ENCODE data around the gene NAIP.
"Not testable (repeated sequence)": the region's sequence is repeated elsewhere in the genome, so short reads cannot be mapped to it uniquely, and the experiment has no call there.

The NAIP gene

DNA sequence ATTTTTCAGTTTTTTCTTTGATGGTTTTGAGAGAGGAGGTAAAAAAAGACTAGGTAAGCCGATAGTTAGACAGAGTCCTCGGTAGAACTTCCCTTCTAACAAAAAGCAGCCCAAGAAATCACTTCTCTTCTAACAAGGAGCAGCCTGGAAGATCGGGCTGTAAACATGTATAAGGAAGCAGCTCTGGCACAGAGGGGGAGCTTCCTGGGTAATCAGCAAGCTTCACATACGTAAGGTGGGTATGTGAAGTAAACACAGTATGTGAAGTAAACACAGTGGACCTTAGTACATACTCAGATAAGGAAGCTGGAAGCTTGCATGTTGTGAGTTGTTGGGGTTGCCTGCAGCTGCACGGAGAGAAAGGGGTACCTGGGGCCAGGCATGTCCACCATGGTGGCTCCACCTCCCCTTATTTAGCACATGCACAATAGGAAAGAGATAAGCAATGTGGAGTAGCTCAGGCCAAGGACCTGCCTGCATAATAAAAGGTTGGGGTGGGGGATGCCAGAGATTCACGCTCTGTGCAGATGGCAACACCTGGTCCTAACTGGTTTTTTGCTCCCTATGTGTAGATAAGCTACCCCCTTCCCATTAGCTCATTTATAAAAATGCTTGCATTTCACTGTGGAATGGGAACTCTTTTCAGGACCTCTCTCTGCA is 93.3 kb downstream of the NAIP start:
- DNase-seq (ENCODE audit: extremely low read depth in 1 of 2, low read depth in 1 of 2) = not testable (repeated sequence)

DNA sequence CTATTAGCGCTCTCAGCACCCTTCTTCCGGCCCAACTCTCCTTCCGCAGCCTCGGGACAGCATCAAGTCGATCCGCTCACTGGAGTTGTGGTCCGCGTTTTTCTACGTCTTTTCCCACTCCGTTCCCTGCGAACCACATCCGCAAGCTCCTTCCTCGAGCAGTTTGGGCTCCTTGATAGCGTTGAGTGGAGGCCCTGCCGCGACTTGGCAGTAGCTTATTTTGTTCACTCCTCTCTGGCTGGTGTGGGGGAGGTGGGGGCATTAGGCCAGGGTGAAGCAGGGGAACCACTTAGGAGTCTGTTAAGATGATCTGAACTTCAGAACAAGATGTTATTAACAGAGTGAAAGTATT is 100.0 kb downstream of the NAIP start:
- DNase-seq (ENCODE audit: extremely low read depth in 1 of 2, low read depth in 1 of 2) = not testable (repeated sequence)

Data from stimulated activated CD8-positive, alpha-beta memory T cell treated with anti-CD3 and anti-CD28 coated beads, Interleukin-7, amount 100 ng/mL, for 48 hours (primary cell).